ENCODE measurements around the gene RGS3. TPM values are rescaled to one million over a fixed set of nuclear protein-coding genes. Genes with fewer than 3 reads are reported as not detected.

The RGS3 gene
- total and polyA plus RNA-seq, 2 donors (not counting 3 experiments of a cell fraction or from before 2014, with no cell fraction given): 356 to 416 TPM

DNA sequence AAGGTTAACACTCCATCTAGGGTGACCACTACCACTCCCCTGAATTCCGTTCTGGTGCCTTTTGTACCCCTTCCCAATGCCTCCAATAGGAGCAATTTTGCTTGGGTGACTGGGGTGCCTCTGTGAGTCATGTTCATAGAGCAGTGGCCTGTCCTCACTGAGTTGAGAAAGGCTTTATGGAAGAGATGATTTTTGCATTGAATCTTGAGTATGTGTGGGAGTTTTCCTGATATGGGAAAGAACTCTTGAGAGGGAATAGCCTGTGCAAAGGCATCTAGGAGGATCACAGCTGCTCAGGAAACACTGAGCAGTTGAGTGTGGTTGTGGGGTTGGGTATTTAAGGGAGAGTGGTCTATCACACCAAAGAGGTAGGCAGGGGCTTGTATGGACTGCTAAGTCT lies 36.8 kb upstream of the RGS3 start:
- H3K79me2 ChIP-seq (ENCODE audit: control insufficient read depth, insufficient read depth, low read length): no peaks in the 10 kb centered on the region
- DNase-seq (ENCODE audit: low read depth, low spot score): no peak
- H3K4me1 ChIP-seq (ENCODE audit: control insufficient read depth, extremely low read depth, insufficient read depth, low read length): peaks cover 13% of the 10 kb centered on the region
- H3K4me3 ChIP-seq (replicated peaks in 1 of 3; ENCODE audit: insufficient read depth in 1 of 3, low read depth in 1 of 3, low read length in 3 of 3): no peak overlapping the region
- H3K9me1 ChIP-seq (replicated peaks; ENCODE audit: control insufficient read depth, extremely low read depth, insufficient read depth, low read length): no peaks in the 10 kb centered on the region
- no peak overlapping the region for H3K9ac ChIP-seq (replicated peaks; ENCODE audit: extremely low read depth, insufficient read depth, low read length)
- FAIRE-seq: no peak
- no peak for TF ChIP-seq GATA2 (IDR thresholded peaks at IDR 0.05; ENCODE audit: insufficient read depth, insufficient read length, low read depth, low read length)
- no peak for TF ChIP-seq POLR2AphosphoS5 (IDR thresholded peaks at IDR 0.05; ENCODE audit: insufficient read depth, low read depth, low read length)
- TF ChIP-seq FOS (IDR thresholded peaks at IDR 0.05; ENCODE audit: borderline replicate concordance, insufficient read depth, low read length): no peak
- TF ChIP-seq POLR2A (IDR thresholded peaks at IDR 0.05; ENCODE audit: low read depth, low read length): no peak
- TF ChIP-seq, protein P1, sequence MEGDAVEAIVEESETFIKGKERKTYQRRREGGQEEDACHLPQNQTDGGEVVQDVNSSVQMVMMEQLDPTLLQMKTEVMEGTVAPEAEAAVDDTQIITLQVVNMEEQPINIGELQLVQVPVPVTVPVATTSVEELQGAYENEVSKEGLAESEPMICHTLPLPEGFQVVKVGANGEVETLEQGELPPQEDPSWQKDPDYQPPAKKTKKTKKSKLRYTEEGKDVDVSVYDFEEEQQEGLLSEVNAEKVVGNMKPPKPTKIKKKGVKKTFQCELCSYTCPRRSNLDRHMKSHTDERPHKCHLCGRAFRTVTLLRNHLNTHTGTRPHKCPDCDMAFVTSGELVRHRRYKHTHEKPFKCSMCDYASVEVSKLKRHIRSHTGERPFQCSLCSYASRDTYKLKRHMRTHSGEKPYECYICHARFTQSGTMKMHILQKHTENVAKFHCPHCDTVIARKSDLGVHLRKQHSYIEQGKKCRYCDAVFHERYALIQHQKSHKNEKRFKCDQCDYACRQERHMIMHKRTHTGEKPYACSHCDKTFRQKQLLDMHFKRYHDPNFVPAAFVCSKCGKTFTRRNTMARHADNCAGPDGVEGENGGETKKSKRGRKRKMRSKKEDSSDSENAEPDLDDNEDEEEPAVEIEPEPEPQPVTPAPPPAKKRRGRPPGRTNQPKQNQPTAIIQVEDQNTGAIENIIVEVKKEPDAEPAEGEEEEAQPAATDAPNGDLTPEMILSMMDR (IDR thresholded peaks at IDR 0.05; ENCODE audit: extremely low read depth in 1 of 2, insufficient read depth in 1 of 2, low read depth in 1 of 2, low read length in 2 of 2): no peak
- TF ChIP-seq JUN (IDR thresholded peaks at IDR 0.05; ENCODE audit: borderline replicate concordance, insufficient read depth, insufficient read length, low read depth): no peak
- TF ChIP-seq EZH2 (IDR thresholded peaks at IDR 0.05; ENCODE audit: borderline replicate concordance, low read depth, low read length, severe bottlenecking): no peak
- TF ChIP-seq, protein P2, sequence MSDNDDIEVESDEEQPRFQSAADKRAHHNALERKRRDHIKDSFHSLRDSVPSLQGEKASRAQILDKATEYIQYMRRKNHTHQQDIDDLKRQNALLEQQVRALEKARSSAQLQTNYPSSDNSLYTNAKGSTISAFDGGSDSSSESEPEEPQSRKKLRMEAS (IDR thresholded peaks at IDR 0.05; ENCODE audit: insufficient read depth, insufficient read length): no peak
- no peak for TF ChIP-seq MYC (IDR thresholded peaks at IDR 0.05; ENCODE audit: low read depth, low read length)
- intact Hi-C loops (cut with micrococcal nuclease) (no loop called here), dilution Hi-C loops (cut with MboI; ENCODE audit: extremely low pct_ligation_motif_present, low sequenced_read_pairs) (no loop called here)
- CTCF ChIA-PET: interaction anchor here (1.4 to 1.8 kb wide), 2 partner anchors 19 to 26 kb away, joined by 4 to 9 read pairs; partner anchors contain the start of gene ALAD
- H3K27ac ChIP-seq (ENCODE audit: insufficient read depth, low read depth, low read length): no peak overlapping the region
- H3K36me3 ChIP-seq (ENCODE audit: control insufficient read depth in 2 of 2, extremely low read depth in 1 of 2, insufficient read depth in 2 of 2, low read length in 2 of 2): no peaks in the 10 kb centered on the region
- POLR2A ChIA-PET: no interaction called here
- BruUV-seq (replicated peaks): no TSS peak
- no peak overlapping the region for H3K4me2 ChIP-seq (ENCODE audit: insufficient read depth, low read length)
- no peak overlapping the region for H2AFZ ChIP-seq (ENCODE audit: low read depth, low read length)
- no peaks in the 10 kb centered on the region for H3K9me3 ChIP-seq (replicated peaks; ENCODE audit: control insufficient read depth, insufficient read depth, low read length)
- peaks cover 0 to 2% of the 10 kb centered on the region in 2 experiments for H3K27me3 ChIP-seq (ENCODE audit: control insufficient read depth in 2 of 2, insufficient read depth in 2 of 2, low read length in 2 of 2)
- H4K20me1 ChIP-seq (replicated peaks; ENCODE audit: control insufficient read depth, extremely low read depth, insufficient read depth, low read length): no peaks in the 10 kb centered on the region
